HG02870 (cell line): ENCODE data around the gene SUN2.

Experiments
- ATAC-seq: cut with Tn5 transposase; IDR thresholded peaks from one replicate; pipeline ENCODE4 v1.9.1; 2021; ENCODE audit warnings: mild to moderate bottlenecking, moderate library complexity; ENCODE audit not compliant: unreplicated experiment

SUN2 gene

DNA sequence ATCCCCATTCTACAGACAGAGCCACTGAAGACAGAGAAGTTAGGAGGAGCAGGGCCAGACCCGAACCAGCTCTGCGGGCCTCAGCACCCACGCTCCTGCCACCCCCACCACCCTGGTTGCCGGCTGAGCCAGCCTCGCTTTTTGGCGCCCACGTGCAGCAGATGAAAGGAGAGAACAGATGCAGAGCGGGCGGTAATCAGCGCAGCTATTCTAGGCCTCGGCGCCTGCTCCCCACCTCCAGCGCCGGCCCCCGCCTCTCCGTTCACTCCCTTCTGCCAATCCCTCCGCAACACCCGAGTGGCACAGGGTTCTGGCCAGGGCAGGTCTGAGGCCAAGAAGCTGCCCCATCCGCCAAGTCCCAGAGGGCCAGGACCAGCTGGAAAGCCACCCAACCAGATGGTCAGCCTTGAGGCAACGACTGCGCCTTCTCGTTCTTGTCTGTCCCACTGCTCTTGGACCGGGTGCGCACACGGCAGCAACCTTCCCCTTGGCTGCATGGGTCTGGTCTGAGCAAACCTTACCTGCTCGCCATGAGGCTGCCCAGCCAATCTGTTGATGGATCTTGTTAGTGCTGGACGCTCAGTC lies 21.4 kb upstream of the SUN2 start:
- ATAC-seq: no peak

DNA sequence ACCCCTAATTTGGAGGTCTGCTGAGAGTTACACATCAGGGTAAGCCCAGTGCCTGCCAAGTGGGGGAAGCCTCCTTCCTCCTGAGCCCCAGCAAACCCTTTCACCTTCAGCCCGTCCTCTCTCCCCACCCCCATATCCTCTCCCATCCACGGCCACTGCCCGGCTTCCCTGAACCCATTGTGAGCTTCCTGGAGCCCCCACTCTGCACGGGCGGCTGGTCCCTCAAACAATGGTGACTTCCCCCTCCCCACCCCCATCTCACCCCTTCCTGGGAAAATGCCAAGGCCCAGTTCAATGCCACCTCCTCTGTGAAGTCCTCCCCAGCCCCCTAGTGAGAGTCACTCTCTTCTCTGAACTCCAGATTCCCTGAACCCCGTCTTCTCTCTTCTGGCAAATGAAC lies 20.3 kb upstream of the SUN2 start:
- no peak for ATAC-seq

DNA sequence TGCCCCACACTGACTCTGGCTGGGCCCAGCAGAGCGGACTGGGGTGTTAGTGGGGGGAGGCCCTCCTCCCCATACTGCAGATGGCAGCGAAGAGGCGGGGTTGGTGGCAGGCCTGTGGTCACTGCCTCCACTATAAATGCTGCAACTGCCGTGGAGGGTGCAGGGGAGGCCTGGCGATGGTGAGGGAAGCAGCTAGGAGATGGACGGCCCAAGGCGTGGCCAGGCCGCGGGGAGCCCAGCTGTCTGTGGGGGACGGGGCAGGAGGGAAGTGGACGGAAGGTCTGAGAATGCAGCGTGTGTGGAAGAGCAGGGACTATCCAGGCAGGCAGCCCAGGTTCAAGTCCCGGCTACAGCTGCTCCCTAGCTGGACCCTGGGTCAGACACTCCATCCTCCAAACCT lies 19.9 kb upstream of the SUN2 start:
- ATAC-seq: no peak

DNA sequence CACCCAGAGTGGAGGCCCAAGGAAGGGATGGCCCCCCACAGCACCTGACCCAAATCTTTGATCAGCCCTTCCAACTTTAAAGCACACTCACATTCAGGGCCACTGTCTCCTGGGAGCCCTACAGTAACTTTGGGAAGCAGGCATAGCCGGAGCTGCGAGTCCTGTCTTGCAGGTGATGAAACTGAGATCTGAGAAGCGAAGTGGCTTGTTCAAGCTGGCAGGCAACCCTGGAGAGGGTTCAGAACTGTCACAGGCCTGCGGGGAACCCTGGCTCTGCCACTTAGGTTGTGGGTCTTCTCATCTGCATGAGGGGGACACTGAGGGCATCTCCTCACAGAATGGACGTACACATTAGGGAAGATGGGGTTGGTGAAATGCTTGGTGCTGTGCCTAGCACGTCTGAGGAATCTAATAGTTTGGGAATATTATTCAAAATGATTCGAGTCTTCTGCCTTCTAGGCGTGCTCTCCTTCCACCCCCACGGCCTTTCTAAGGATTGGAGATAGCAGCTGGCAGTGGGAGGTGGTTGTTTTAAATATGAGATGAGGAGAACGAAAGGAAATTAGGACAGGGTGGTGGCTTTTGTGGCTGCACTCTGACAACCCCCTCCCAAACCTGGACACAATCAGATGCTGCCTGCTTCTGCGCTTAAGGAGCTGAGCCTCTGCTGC lies 18.8 kb upstream of the SUN2 start:
- ATAC-seq: no peak

DNA sequence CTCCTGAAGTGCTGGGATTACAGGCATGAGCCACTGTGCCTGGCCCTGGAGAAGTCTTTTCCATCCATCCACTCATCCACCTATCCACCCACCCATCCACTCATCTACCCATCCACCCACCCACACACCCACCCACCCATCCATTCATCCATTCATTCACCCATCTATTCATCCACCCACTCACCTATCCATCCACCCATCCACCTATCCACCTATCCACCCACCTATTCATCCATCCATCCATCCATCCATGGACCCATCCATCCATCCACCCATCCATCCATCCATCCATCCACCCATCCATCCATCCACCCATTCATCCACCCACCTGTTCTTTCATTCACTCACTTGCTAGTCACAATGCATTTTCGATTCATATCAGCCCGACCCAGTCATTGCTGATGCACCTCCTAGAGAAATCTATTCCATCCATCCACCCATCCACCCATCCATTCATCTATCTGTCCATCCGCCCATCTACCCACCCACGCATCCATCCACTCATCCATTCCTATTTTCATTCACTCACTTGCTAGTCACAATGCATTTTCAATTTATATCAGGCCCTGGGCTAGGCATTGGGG lies 17.7 kb upstream of the SUN2 start:
- ATAC-seq: no peak

DNA sequence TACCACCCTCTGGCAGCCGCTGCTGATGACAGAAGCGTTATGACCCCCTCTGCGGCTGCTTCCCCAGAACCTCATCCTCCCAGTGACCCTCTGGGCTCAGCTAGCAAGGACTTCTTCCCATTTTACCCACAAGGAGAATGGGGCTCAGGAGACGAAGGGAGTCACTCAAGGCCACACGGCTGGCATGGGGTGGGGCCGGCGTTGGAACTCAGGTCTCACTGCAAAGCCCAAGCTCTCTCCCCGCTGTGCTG lies 16.8 kb upstream of the SUN2 start:
- no peak for ATAC-seq

DNA sequence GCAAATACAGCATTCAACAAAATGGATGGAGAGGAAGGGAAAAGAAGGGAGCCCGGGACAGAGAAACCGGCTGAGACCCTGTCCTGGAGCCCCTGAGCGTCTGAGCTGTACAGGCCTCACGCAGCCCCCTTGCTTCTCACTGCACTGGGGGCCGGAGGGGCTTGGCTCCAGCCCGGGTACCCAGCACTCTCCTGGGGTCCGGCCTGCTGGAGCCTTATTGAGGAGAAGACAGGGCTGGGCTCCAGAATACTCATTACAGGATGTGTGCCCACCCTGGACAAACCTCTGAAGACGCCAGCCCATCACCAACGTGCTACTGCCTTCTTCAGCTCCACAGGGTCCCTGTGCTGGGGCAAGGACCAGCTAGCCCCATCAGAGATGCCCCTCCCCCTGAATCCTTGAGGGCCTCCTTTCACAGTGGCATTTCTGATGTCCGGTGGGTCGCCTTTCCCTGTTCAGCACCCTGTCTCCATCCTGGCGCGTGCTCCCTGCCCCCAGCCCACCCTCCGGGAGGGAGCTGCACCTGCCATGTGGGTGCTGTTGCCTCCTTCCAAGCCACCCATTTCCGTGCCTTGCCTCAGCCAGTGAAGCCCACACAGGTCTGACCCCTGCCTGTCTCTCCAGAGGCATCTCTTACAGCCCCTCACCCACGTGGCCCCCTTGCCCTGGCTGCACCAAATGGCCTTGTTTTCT lies 14.6 kb upstream of the SUN2 start:
- no peak for ATAC-seq

DNA sequence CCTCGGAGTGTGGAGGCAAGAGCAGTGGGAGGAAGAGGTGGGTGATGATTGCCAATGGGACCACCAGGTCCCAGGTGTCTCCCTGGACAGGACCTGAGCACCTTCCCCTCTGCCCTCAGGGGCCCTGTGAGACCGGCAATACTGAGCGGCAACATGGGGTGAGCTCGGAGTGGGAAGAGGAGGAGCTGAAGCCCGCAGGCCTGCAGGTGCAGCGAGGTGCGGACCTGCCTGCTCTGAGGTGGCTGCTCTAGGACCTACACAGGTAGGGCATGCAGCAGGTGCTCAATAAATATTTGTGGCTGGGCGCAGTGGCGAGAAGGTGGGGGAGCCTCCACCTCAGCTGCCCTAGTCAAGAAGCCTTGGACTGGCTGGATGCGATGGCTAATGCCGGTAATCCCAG lies 12.2 kb upstream of the SUN2 start:
- no peak for ATAC-seq

DNA sequence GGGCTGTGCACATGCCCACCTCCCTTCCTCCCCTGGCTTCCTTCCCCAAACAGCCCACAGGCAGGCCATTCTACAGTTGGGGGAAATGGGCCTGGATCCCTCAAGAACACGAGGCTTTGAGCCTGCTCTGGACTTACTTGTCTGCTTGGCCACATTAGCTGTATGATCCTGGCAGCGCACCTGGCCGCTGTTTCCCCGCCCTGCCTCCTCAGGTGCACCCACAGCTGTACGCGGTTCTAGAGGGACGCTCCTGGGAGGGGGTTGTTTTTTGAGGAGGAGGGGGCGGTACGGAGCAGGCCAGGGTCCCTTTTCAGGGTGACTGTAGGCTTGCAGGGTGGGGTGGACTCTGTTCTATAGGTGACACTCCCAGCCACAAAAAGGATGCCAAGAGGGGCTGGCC lies 11.5 kb upstream of the SUN2 start:
- no peak for ATAC-seq

DNA sequence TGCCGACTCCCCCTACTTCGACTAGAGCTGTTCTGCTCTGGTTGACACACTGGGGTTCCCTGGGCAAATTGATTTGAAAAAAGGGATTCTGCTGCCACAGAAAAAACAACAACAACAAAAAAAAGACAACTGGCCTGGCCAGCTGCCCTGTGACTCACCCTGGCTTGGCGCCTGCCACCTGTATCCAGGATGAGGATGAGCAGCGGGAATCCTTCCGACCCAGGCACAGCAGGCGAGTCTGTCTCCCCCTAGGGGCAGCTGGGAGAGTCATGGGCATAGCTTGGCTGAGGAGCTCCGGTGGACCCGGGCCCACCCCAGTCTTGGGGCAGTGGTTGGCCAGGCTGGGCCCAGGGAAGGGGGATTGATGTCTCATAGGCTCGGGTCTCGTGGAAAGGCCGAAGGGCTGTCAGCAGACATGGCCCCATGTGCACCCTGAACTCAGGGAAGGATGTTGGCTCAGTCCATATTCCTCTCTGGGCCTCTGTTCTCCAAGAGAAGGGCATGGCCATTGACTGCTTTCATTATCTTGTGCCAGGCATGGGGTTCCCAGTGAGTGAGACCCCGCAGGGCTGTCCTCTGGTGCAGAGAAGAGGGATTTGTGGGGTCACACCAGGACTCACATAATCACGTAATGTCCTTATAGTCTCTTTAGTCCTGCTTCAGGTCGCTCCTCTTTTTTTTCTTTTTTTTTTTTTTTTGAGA lies 10.4 kb upstream of the SUN2 start:
- no peak for ATAC-seq

DNA sequence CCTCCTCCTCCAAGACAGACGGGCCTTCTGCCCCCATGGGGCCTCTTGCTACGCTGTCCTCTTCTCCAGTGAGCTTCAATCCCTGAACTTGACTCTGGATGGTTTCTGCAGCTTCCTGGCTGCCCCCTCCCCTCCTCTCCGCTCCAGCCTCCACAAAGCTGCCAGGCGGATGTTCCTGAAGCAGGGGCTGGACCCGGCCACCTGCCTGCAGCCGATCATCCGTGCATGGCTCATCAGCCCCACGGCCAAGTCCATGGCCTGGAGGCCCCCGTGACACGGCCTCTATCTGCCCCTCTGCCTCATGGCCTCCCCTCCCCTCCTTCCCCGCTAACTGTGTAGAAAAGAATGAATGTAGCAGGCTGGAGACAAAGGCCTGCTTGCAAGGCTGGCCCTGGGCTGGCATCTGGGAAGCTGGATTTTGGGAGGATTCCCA lies 6.8 kb upstream of the SUN2 start:
- ATAC-seq: no peak

DNA sequence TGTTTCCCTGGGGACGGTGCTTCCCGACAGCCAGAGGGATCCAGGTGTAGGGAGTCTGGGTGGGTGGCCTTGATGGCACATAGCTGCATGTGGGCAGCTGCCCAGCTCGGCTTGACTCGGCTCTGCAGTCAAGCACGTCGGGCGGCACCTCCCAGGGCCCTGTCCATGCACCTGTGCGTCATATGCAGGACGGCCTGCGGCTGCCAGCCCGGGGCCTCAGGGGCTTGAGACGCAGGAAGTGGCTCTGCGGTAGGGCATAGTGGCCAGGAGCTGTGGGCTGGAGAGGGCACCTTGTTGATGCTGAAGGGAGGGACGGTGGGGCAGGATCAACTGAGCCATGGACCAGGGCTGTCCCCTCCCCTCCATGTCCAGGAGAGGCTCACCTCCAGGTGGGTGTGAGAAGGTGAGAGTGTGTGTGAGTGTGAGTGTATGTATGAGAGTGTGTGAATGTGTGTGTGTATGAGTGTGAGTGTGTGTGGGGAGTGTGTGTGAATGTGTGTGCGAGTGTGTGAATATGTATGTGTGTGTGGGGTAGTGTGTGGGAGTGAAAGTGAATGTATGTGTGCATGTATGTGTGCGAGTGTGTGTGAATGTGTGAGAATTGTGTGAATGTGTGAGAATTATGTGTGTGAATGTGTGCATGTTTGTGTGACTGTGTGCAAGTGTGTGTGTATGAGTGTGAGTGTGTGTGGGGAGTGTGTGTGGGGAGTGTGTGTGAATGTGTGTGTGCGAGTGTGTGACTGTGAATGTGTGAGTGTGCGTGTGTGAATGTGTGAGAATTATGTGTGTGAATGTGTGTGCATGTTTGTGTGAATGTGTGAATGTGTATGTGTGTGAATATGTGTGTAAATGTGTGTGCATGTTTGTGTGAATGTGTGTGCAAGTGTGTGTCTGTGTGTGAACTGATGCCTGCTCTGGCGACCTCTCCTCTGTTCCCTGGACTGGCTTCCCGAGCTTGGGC lies 5.7 kb upstream of the SUN2 start:
- ATAC-seq: no peak

DNA sequence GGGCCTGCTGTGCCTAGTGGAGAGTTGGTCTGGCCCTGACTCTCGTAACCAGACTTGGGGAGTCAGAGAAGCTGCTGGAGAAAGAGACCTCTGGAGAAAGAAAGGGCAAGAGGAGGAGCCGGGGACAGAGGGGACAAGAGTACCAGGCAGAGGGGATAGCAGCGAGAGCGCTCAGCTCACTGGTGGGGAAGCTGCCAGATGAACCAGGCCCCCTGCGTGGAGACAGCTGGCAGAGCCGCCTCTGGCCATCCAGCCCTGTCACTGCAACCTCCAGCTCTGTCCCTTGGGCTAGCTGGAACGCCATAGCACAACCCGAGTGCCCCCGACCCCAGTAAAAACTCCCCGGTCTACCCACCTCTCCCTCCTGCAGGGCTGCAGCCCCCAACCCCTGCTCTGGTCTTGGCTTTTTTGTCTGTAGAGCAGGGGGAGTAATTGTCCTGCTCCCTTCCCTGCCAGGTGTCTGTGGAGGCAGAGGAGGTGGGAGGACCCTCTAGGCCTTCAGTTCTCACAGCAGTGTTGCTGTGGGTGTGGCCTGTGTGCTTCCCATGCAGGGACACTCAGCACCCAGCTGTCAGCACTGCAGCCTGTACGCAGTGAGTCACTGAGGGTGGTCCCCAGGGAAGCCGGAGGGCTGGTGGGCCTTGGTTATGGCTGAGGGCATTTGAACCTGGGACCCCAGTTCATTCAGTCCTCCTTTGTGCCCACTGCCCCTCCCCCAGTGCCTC lies 4.8 kb upstream of the SUN2 start:
- ATAC-seq: no peak

DNA sequence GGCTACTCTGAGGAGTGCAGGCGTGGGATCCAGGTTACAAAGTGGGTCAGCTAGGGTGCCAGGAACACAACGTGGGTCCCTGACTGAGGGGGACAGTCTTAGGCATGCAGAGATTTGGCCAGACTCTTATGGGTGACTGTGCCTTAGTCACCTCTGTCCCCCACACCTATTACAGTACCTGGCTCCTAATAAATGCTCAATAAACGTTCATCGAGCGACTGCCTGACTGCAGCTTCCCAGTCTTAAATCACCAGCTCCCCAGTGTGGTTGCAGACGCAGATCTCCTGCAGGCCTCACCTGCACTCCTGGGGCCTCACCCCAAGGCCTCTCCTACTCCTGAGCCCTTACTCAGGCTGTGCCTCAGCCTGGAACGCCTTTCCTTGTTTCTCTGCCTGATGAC lies 3.2 kb upstream of the SUN2 start:
- no peak for ATAC-seq

DNA sequence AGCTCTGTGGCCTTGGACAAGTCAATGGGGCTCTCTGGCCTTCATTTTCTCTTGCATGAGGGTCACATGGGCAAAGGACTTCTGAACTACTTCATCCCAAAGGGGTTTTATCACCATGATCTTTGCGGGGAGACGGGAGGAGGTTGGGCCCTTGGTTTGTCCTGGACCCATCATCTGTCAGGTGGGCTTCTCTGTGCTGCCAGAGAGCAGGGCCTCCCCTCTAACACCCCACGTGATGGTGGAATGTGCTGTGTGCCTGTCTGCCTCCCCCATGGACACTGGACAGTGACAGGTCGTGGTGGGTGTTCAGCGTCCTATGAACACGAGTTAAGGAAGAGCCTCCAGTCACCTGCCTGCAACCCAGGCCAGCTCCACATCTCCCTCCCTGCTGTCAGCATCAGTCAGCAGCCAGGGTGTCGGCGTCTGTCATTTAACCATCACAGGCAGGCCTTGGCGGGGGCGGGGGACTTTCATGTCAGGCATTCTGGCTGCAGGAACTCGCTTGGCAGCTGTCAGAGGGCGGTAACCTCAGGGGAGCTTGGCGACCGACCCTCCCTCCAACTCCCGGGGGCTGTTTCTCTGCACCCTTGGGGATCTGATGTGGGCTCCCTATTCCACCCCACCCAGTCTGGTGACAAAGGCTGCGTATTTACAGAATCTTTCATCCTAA lies 2.6 kb upstream of the SUN2 start:
- no peak for ATAC-seq

DNA sequence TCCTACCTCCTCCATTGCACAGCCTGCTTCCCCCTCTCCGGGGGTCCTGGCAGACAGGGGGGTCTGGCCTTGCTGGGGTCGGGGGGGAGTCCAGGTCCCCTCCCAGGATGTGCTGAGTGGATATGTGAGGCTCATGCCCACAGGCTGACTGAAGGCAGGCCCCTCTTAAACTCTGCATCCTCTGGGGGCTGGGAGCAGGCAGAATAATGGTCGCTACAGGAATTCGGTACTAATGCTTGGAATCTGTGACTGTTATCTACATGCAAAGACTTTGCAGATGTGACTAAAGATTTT lies 1.6 kb upstream of the SUN2 start:
- no peak for ATAC-seq

DNA sequence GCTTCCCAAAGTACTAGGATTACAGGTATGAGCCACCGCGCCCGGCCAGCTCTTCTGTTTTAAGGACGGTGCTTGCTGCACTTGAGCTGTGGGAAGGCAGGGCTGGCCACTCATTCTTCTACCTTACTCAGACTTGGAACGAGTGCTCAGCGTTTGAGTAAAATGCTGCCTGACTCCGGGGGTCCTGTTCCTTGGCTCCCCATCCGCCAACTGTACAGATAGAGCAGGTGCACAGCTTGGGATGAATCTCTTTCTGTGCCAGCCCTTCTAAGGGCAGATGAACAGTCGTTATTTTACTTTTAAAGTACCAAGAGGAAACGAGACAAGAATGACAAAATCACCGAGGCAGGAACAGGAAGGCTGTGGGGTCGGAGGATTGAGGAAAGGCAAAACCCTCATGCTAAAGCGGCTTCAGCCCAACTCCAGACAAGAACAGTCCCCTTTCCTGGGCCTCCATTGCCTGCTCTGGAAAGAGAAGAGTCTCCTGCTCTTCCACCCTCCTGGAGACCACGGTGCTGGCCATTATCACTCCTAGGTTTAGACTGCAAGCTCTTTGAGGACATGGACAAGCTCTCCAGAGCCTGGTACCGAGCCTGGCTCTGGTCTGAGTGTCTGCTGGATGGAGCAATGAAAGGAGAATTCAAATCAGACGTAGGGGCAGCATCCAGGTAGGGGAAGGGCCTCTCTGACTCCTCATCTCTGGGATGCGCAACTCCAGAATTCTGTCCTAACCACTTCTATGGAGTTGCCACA lies 1.1 kb upstream of the SUN2 start:
- no peak for ATAC-seq

DNA sequence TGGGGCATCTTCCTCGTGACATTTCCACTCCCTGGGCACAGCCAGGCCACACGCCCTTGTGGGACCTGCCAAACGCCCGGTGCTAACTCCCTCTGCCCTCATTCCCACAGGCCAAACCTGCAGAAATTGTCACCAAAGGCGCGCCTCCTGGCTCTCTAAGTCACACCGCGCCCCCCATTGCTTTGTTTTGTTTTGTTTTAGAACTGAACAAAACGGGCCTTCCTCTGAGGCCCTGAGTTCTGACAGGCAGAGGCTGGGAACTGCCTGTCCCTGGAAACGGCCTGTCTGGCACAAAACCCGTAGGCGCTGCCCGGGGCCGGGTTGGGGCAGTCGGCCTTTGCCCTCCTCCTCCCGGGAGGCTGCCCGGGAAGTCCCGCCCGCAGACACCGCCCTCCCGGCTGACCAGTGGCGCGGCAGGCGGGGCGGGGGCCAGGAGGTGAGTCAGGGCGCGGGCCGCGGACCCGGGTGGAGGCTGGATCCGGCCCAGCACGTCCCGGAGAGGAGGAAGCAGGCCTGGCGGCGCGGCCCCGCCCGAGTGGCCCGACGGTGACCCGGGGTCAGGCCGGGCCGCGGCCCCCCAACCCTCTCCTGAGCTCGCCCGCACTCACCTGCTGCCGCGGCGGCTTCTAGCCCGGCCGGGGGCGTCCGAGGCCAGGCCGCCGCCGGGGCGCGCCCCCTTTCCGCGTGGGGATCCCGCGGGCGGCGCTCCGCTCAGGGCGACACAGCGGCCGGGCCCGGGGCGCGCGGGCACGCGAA lies 465 bp downstream of the SUN2 start:
- peak; percentile 25 for ATAC-seq
